Common myeloid progenitor, CD34-positive (primary cell): ENCODE measurements around the gene ARSG.
A peak's percentile ranks its signal among the peaks of the same experiment; 100 is the strongest.
"Not testable (repeated sequence)": the region's sequence is repeated elsewhere in the genome, so short reads cannot be mapped to it uniquely, and the experiment has no call there.

Experiments
- CTCF ChIA-PET: fragments of 350-600 bp; sonication (Branson Sonifier 250); formaldehyde crosslinking; loops from one replicate; lab custom pipeline; 2021; ENCODE audit warnings: antibody characterized with exemption; lab: Charles Lee
- POLR2A ChIA-PET: fragments of 350-600 bp; sonication (Branson Sonifier 250); formaldehyde crosslinking; loops from one replicate; lab custom pipeline; 2021; ENCODE audit warnings: antibody characterized with exemption; lab: Charles Lee
- DNase-seq, 3 donors: peaks; one replicate each; pipeline versions ENCODE4 v3.0.0 to v3.0.0-alpha.2; 2013
- H3K27ac ChIP-seq, 2 experiments: 1 replicate in 1 of 2; 2 replicates in 1 of 2; pipeline ENCODE4 v1.7.0; 2013; ENCODE audit warnings: inconsistent platforms in 2 of 2, low read length in 2 of 2, mild to moderate bottlenecking in 2 of 2, low read depth in 1 of 2, moderate library complexity in 1 of 2; ENCODE audit not compliant: severe bottlenecking in 2 of 2, insufficient read depth in 1 of 2, poor library complexity in 1 of 2
- H3K27me3 ChIP-seq, 5 experiments: replicated peaks in 2 of 5; 1 replicate in 3 of 5; 2 replicates in 2 of 5; pipeline versions ENCODE4 v1.6.1 to v1.7.0; 2013; ENCODE audit warnings: low read length in 4 of 5, mild to moderate bottlenecking in 2 of 5, moderate library complexity in 2 of 5, inconsistent platforms in 1 of 5; ENCODE audit not compliant: insufficient read depth in 5 of 5, control insufficient read depth in 4 of 5
- H3K36me3 ChIP-seq, 4 experiments: 1 replicate in 2 of 4; 2 replicates in 2 of 4; pipeline versions ENCODE4 v1.6.1 to v1.7.0; 2013; ENCODE audit warnings: low read length in 3 of 4, control low read depth in 1 of 4, mild to moderate bottlenecking in 1 of 4; ENCODE audit not compliant: control insufficient read depth in 4 of 4, insufficient read depth in 4 of 4
- H3K4me1 ChIP-seq, 4 experiments: 1 replicate in 3 of 4; 2 replicates in 1 of 4; pipeline versions ENCODE4 v1.6.1 to v1.7.1; 2013; ENCODE audit warnings: low read length in 3 of 4, mild to moderate bottlenecking in 3 of 4, control low read depth in 1 of 4, inconsistent platforms in 1 of 4, moderate library complexity in 1 of 4; ENCODE audit not compliant: control insufficient read depth in 4 of 4, insufficient read depth in 4 of 4; ENCODE audit errors: control extremely low read depth in 1 of 4
- H3K4me3 ChIP-seq, 7 experiments: 1 replicate in 4 of 7; 2 replicates in 3 of 7; pipeline versions ENCODE4 v1.5.1 to v1.7.0; 2013; ENCODE audit warnings: mild to moderate bottlenecking in 7 of 7, low read length in 6 of 7, moderate library complexity in 6 of 7, inconsistent platforms in 2 of 7, low read depth in 2 of 7, control low read depth in 1 of 7; ENCODE audit not compliant: insufficient read depth in 4 of 7, control insufficient read depth in 1 of 7; ENCODE audit errors: extremely low read depth in 1 of 7
- H3K9me3 ChIP-seq, 5 experiments: 1 replicate in 4 of 5; 2 replicates in 1 of 5; pipeline versions ENCODE4 v1.6.1 to v1.7.1; 2013; ENCODE audit warnings: low read length in 4 of 5, mild to moderate bottlenecking in 2 of 5, inconsistent platforms in 1 of 5, low read depth in 1 of 5, moderate library complexity in 1 of 5; ENCODE audit not compliant: control insufficient read depth in 4 of 5, insufficient read depth in 2 of 5; ENCODE audit errors: control extremely low read depth in 1 of 5
- WGBS: methylation state at CpG from one replicate; pipeline ENCODE4 v1.1.5; 2013; ENCODE audit not compliant: insufficient coverage; 5-methylcytosine and 5-hydroxymethylcytosine counted together

The ARSG gene

DNA sequence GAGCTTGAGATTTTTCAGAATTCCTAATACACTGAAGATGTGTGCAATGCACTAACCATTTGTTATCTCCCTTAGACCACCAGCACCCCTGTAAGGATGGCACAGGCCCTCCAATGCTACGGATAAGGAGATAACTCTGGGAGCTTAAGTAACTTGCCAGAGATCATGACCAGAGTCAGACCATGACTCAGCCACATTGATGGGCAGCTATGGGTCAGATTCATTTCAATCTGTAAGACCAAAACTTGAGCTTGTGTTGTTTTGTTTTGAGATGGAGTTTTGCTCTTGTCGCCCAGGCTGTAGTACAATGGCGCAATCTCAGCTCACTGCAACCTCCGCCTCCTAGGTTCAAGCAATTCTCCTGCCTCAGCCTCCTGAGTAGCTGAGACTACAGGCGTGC lies 63.8 kb downstream of the ARSG start:
- CTCF ChIA-PET, result interaction anchor here (1.1 to 1.7 kb wide), 3 partner anchors 31 to 63 kb away, joined by 3 to 6 read pairs (median 3); no protein-coding TSS in a partner anchor
- not testable (repeated sequence) for H3K27ac ChIP-seq, H3K36me3 ChIP-seq, H3K9me3 ChIP-seq, DNase-seq, H3K4me3 ChIP-seq
- POLR2A ChIA-PET, result interaction anchor here (0.7 kb wide), 1 partner anchor 9 kb away, joined by 3 read pairs; no protein-coding TSS in a partner anchor
- H3K27me3 ChIP-seq, result peaks cover 0 to 19% (median 4%) of the 10 kb centered on the region in 5 experiments
- 100% methylated on average over 2 of the region's 5 CpGs for WGBS
- peaks cover 10 to 22% (median 18%) of the 10 kb centered on the region in 4 experiments for H3K4me1 ChIP-seq

DNA sequence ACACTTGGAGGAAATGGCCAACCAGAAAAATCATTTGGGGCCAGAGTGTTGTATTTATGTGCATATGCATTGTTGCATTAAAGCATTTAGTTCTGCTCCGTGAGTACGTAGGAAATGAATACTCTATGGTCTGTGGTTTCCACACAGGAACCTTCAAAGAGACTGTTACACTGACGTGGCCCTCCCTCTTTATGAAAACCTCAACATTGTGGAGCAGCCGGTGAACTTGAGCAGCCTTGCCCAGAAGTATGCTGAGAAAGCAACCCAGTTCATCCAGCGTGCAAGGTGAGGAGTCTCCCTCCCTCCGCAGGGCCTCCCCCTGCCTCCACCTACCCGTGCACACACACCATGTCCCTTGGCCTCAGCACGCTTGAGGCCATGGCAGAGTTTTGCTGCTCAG lies 65.2 kb downstream of the ARSG start:
- 0% methylated on average over 8 of the region's 8 CpGs for WGBS
- DNase-seq, result peak; percentile 76 to 95 (median 93)
- peaks cover 10 to 20% (median 17%) of the 10 kb centered on the region in 4 experiments for H3K4me1 ChIP-seq
- H3K27me3 ChIP-seq, result peaks cover 0 to 20% (median 5%) of the 10 kb centered on the region in 5 experiments
- H3K4me3 ChIP-seq, result peak overlapping the region in 2 of 7 experiments; percentile 26 to 43
- ChIA-PET POLR2A (no interaction called here), CTCF (interaction anchor here (0.6 to 1.1 kb wide), 4 partner anchors 15 to 74 kb away, joined by 3 read pairs; no protein-coding TSS in a partner anchor)
- H3K27ac ChIP-seq, result no peak overlapping the region
- no peaks in the 10 kb centered on the region for H3K36me3 ChIP-seq
- H3K9me3 ChIP-seq, result no peaks in the 10 kb centered on the region

DNA sequence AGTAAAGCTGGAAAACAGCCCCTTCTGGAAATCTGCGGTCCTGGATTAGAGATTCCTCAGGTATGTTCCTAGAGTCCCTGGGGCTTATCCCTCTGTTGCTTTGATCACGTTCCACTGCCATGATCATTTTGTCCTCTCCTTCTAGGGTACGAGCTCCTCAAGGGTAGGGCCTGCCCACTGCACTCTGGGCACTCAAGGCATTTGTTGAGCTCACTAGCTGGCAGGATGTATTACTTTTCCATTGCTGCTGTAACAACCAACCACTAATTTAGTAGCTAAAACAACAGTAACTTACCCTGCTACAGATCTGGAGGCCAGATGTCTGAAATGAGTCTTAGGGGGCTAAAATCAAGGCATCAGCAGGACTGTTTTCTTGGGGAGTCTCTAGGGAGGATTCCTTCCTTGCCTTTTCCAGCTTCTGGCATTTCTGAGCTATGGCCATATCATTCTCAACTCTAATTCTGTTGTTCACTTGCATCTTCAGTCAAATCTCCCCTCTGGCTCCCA lies 65.7 kb downstream of the ARSG start:
- H3K27ac ChIP-seq, result no peak overlapping the region
- ChIA-PET CTCF (interaction anchor here (0.6 to 1.8 kb wide), 7 partner anchors 12 to 81 kb away, joined by 3 to 4 read pairs (median 3); no protein-coding TSS in a partner anchor), POLR2A (interaction anchor here (0.5 kb wide), 1 partner anchor 14 kb away, joined by 4 read pairs; no protein-coding TSS in a partner anchor)
- no peaks in the 10 kb centered on the region for H3K9me3 ChIP-seq
- no peaks in the 10 kb centered on the region for H3K36me3 ChIP-seq
- DNase-seq, result no peak
- peaks cover 10 to 16% (median 14%) of the 10 kb centered on the region in 4 experiments for H3K4me1 ChIP-seq
- peaks cover 0 to 23% (median 5%) of the 10 kb centered on the region in 5 experiments for H3K27me3 ChIP-seq
- peak overlapping the region in 3 of 7 experiments; percentile 1 to 43 (median 26) for H3K4me3 ChIP-seq
- 89% methylated on average over 3 of the region's 3 CpGs for WGBS

DNA sequence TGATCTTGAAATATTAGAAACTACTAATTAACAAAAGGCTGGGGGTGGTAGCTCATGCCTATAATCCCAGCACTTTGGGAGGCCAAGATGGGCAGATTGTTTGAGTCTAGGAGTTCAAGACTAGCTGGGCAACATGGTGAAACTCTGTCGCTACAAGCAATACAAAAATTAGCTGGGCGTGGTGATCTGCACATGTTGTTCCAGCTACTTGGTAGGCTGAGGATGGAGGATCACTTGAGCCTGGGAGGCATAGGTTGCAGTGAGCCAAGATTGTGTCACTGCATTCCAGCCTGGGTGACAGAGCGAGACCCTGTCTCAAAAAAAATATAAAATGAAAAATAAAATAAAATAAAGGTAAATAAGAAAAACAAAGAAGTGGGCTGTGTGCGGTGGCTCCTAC lies 66.6 kb downstream of the ARSG start:
- no peaks in the 10 kb centered on the region for H3K9me3 ChIP-seq
- no peak overlapping the region for H3K4me3 ChIP-seq
- no peak overlapping the region for H3K27ac ChIP-seq
- POLR2A ChIA-PET, result no interaction called here
- CTCF ChIA-PET, result interaction anchor here (1.0 to 1.8 kb wide), 3 partner anchors 39 to 82 kb away, joined by 3 to 4 read pairs (median 4); no protein-coding TSS in a partner anchor
- DNase-seq, result no peak
- H3K36me3 ChIP-seq, result no peaks in the 10 kb centered on the region
- peaks cover 0 to 28% (median 5%) of the 10 kb centered on the region in 5 experiments for H3K27me3 ChIP-seq
- peaks cover 10 to 15% (median 13%) of the 10 kb centered on the region in 4 experiments for H3K4me1 ChIP-seq
- 100% methylated on average over 3 of the region's 4 CpGs for WGBS

DNA sequence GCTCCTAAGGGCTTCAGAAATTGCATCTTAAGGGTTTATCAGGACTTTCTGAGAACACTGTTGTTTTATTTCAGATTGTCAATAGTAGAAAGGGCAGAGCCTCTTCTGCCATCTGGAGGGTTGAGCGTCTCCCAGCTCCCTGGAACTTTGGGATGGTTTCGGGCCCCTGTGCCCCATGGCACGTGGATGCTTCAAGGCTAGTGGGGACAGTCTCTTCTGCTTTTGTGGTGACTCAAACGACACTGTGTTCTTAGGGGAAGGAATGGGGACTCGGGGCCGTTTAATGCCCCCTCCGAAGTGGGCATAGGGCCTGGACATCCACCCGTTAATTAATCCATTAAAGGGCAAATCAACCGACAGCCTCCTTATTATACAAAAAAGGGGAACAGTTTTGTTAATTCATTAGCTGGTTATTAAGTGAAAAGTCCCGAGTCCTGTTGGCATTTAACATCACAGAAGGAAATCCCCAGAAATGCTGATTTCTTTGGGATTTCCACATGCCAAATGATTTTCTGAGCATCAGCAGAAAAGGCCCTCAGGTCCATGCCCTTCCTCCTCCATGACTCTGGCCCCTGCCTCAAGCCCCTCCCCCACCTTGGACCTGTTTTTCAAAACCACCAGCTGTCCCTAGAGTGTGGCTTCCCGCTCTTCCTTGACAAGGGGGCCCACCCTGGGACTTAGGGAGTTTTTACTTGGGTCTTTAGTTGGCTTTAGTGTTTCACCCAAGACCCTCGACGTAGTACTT lies 68.7 kb downstream of the ARSG start:
- POLR2A ChIA-PET, result no interaction called here
- Histone ChIP-seq H3K4me3 (no peak overlapping the region), H3K4me1 (peaks cover 10 to 15% (median 13%) of the 10 kb centered on the region in 4 experiments), H3K27ac (no peak overlapping the region), H3K9me3 (no peaks in the 10 kb centered on the region), H3K36me3 (no peaks in the 10 kb centered on the region), H3K27me3 (peaks cover 0 to 30% (median 4%) of the 10 kb centered on the region in 5 experiments)
- 89% methylated on average over 3 of the region's 13 CpGs for WGBS
- DNase-seq, result no peak
- CTCF ChIA-PET, result interaction anchor here (1.0 to 1.5 kb wide), 4 partner anchors 9 to 71 kb away, joined by 3 read pairs; no protein-coding TSS in a partner anchor

DNA sequence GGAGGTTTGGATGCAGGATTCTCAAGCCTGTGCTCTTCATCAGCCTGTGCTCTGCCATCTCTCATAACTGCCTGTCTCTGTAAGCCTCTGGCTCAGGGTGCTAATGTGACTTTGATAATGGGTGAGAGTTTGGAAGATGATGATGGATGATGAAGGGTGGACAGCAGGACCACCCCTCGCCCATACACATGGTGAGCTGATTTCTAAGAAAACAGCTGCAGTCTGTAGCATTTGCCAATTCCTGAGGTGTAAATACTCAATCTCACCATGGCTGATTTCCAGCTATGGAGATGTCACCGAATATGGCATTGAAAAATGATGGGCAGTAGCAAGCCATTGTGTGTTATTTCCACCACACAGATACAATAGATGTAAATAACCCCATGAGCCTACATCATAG lies 74.2 kb downstream of the ARSG start:
- Histone ChIP-seq H3K4me1 (no peaks in the 10 kb centered on the region), H3K27me3 (peaks cover 0 to 20% (median 5%) of the 10 kb centered on the region in 5 experiments), H3K36me3 (no peaks in the 10 kb centered on the region), H3K9me3 (no peaks in the 10 kb centered on the region), H3K27ac (no peak overlapping the region), H3K4me3 (no peak overlapping the region)
- DNase-seq, result no peak
- 100% methylated on average over 1 of the region's 2 CpGs for WGBS
- POLR2A ChIA-PET, result no interaction called here
- CTCF ChIA-PET, result no interaction called here
